Smooth muscle cell (in vitro differentiated cells): ENCODE measurements around the gene EXOSC3. TPM values are rescaled to one million over a fixed set of nuclear protein-coding genes. Genes with fewer than 3 reads are reported as not detected.
"Not testable (repeated sequence)": the region's sequence is repeated elsewhere in the genome, so short reads cannot be mapped to it uniquely, and the experiment has no call there.

Experiments used
- DNase-seq: peaks from one replicate; lab custom pipeline; 2025; ENCODE audit not compliant: unreplicated experiment; lab: John Stamatoyannopoulos, UW
- H2AFZ ChIP-seq: fragments of 200-600 bp; sonication (generic); 2 replicates; pipeline ENCODE4 v1.6.0; 2016; ENCODE audit warnings: antibody characterized with exemption, low read depth, mild to moderate bottlenecking
- H3F3A ChIP-seq: fragments of 200-600 bp; sonication (generic); 2 replicates; pipeline ENCODE4 v1.6.0; 2017; ENCODE audit warnings: antibody characterized with exemption, low read depth
- H3K27ac ChIP-seq: fragments of 200-600 bp; sonication (generic); 2 replicates; pipeline ENCODE4 v1.5.1; 2016; ENCODE audit warnings: low read depth, mild to moderate bottlenecking
- H3K27me3 ChIP-seq: fragments of 200-600 bp; sonication (generic); 2 replicates; pipeline ENCODE4 v1.6.1; 2016; ENCODE audit warnings: low read depth, mild to moderate bottlenecking
- H3K36me3 ChIP-seq: fragments of 200-600 bp; sonication (generic); 2 replicates; pipeline ENCODE4 v1.5.1; 2016; ENCODE audit warnings: low read depth
- H3K4me1 ChIP-seq: fragments of 200-600 bp; sonication (generic); 2 replicates; pipeline ENCODE4 v1.5.1; 2016; ENCODE audit warnings: low read depth
- H3K4me2 ChIP-seq: fragments of 200-600 bp; sonication (generic); 2 replicates; pipeline ENCODE4 v1.6.0; 2016; ENCODE audit warnings: mild to moderate bottlenecking
- H3K4me3 ChIP-seq: fragments of 200-600 bp; sonication (generic); 2 replicates; pipeline ENCODE4 v1.5.1; 2016; ENCODE audit warnings: mild to moderate bottlenecking
- H3K79me2 ChIP-seq: fragments of 200-600 bp; sonication (generic); 2 replicates; pipeline ENCODE4 v1.6.0; 2016; ENCODE audit warnings: low read depth, mild to moderate bottlenecking
- H3K9ac ChIP-seq: fragments of 200-600 bp; sonication (generic); 2 replicates; pipeline ENCODE4 v1.6.0; 2016; ENCODE audit warnings: low read depth
- H3K9me3 ChIP-seq: fragments of 200-600 bp; sonication (generic); replicated peaks from 2 replicates; pipeline ENCODE4 v1.5.1; 2016; ENCODE audit warnings: low read depth
- H4K20me1 ChIP-seq: fragments of 200-600 bp; sonication (generic); 2 replicates; pipeline ENCODE4 v1.6.0; 2016; ENCODE audit warnings: low read depth
- whole genome bisulfite sequencing: methylation state at CpG from one replicate; pipeline ENCODE4 v1.1.7; 2016; ENCODE audit warnings: low lambda C conversion rate; 5-methylcytosine and 5-hydroxymethylcytosine counted together
- polyA plus RNA-seq: library from polyadenylated mRNA; unstranded; fragments of >200 nt; fragmentation: Nextera tagmentation; extraction: Ambion mirVana; gene quantifications from 2 replicates; pipeline ENCODE4 v1.2.1, GENCODE V29; 2016
- total RNA-seq: library from RNA; depleted of rRNA; stranded (reverse); fragments of >200 nt; gene quantifications from 2 replicates; pipeline ENCODE4 v1.2.3, GENCODE V29; 2014
- TF ChIP-seq, protein P1 (sequence below): fragments of 200-600 bp; sonication (generic); IDR thresholded peaks from 2 replicates; pipeline ENCODE4 v1.5.1; 2017; ENCODE audit warnings: borderline replicate concordance, mild to moderate bottlenecking, antibody characterized with exemption; ENCODE audit not compliant: insufficient read depth, poor library complexity, severe bottlenecking

The EXOSC3 gene
- total and polyA plus RNA-seq, 2 experiments from 2014 or later = 21.6 to 22.6 TPM

DNA sequence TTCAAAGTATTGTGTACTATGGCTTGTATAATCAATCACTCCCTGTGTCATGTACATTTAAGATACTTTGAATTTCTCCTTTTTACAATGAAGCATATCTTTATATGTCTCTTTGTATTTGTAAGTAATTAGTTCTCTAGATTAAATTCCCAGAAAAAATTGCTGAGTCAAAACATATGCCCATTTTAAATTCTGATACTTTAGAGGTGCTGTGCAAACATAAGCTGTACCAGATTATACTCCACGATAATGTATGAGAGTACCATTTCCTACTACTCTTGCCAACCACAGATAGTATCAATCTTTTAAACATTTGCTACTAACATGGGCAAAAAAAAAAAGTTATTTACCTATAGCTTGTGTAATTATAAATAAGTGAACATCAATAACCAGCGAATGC, 34.0 kb upstream of the EXOSC3 start:
- Histone ChIP-seq H3K4me3 (no peak overlapping the region), H3K4me2 (no peak overlapping the region), H3K9me3 (no peaks in the 10 kb centered on the region), H3K4me1 (no peaks in the 10 kb centered on the region), H3F3A (no peaks in the 10 kb centered on the region), H3K79me2 (peaks cover 50% of the 10 kb centered on the region), H3K27ac (no peak overlapping the region), H3K36me3 (peaks cover 28% of the 10 kb centered on the region), H2AFZ (no peak overlapping the region), H3K27me3 (no peaks in the 10 kb centered on the region), H3K9ac (no peak overlapping the region), H4K20me1 (peaks cover 64% of the 10 kb centered on the region)
- no peak for DNase-seq
- WGBS = 98% methylated on average over 2 of the region's 2 CpGs
- TF ChIP-seq, protein P1, sequence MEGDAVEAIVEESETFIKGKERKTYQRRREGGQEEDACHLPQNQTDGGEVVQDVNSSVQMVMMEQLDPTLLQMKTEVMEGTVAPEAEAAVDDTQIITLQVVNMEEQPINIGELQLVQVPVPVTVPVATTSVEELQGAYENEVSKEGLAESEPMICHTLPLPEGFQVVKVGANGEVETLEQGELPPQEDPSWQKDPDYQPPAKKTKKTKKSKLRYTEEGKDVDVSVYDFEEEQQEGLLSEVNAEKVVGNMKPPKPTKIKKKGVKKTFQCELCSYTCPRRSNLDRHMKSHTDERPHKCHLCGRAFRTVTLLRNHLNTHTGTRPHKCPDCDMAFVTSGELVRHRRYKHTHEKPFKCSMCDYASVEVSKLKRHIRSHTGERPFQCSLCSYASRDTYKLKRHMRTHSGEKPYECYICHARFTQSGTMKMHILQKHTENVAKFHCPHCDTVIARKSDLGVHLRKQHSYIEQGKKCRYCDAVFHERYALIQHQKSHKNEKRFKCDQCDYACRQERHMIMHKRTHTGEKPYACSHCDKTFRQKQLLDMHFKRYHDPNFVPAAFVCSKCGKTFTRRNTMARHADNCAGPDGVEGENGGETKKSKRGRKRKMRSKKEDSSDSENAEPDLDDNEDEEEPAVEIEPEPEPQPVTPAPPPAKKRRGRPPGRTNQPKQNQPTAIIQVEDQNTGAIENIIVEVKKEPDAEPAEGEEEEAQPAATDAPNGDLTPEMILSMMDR = no peak

DNA sequence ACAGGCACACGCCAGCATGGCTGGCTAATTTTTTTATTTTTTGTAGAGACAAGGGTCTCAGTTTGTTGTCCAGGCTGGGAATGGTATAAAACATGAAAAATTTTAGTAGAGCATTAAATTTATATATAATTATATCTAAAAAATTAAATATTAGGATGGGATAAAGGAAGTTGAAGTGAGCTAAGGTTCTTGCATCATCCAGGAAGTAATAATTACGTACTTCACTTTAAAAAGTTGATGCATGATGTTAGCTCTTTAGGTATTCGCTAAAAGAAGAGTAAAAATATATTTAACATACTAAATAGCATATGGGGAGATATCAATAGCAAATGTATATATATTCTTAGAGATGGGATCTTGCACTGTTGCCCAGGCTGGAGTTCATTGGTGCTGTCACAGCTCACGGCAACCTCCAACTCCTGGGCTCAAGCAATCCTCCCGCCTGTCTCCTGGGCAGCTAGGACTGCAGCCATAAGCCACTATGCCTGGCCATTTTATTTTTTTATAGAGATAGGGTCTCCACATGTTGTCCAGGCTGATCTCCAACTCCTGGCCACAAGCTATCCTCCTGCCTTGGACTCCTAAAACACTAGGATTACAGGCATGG, 28.0 kb upstream of the EXOSC3 start:
- H3K27me3 ChIP-seq = no peaks in the 10 kb centered on the region
- H3K4me1 ChIP-seq = no peaks in the 10 kb centered on the region
- no peaks in the 10 kb centered on the region for H3K36me3 ChIP-seq
- no peak overlapping the region for H2AFZ ChIP-seq
- H3K4me3 ChIP-seq = no peak overlapping the region
- no peak overlapping the region for H3K4me2 ChIP-seq
- H4K20me1 ChIP-seq = peaks cover 90% of the 10 kb centered on the region
- H3K27ac ChIP-seq = no peak overlapping the region
- no peaks in the 10 kb centered on the region for H3K9me3 ChIP-seq
- WGBS = 95% methylated on average over 5 of the region's 5 CpGs
- TF ChIP-seq, protein P1 = no peak
- DNase-seq = no peak
- H3K79me2 ChIP-seq = peaks cover 94% of the 10 kb centered on the region
- H3F3A ChIP-seq = no peaks in the 10 kb centered on the region
- H3K9ac ChIP-seq = no peak overlapping the region

DNA sequence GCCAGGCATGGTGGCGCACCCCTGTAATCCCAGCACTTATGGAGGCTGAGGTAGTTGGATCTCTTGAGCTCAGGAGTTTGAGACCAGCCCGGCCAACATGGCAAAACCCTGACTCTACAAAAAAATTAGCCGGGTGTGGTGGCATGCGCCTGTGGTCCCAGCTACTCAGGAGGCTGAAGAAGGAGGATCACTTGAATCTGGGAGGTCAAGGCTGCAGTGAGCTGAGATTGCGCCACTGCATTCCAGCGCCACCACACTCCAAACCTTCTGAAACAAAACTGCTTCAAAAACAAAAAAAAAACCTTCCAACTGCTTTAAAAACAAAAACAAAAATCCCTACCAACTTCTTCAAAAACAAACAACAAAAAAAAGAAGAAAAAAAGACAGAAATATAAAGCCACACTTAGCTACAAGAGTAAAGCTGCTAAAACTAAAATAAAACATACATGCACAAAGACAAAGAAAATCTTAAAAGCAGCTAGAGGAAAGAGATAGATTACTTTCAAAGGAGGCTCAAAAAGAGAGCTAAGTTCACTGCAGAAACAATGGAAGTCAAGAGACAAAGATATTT, 27.1 kb upstream of the EXOSC3 start:
- no peak overlapping the region for H3K4me2 ChIP-seq
- H2AFZ ChIP-seq = no peak overlapping the region
- no peaks in the 10 kb centered on the region for H3F3A ChIP-seq
- no peak overlapping the region for H3K9ac ChIP-seq
- peaks cover 93% of the 10 kb centered on the region for H3K79me2 ChIP-seq
- no peak for DNase-seq
- peaks cover 90% of the 10 kb centered on the region for H4K20me1 ChIP-seq
- no peaks in the 10 kb centered on the region for H3K9me3 ChIP-seq
- H3K27me3 ChIP-seq = no peaks in the 10 kb centered on the region
- no peak overlapping the region for H3K27ac ChIP-seq
- H3K36me3 ChIP-seq = no peaks in the 10 kb centered on the region
- no peaks in the 10 kb centered on the region for H3K4me1 ChIP-seq
- H3K4me3 ChIP-seq = no peak overlapping the region
- TF ChIP-seq, protein P1 = no peak
- WGBS = 100% methylated on average over 6 of the region's 6 CpGs

DNA sequence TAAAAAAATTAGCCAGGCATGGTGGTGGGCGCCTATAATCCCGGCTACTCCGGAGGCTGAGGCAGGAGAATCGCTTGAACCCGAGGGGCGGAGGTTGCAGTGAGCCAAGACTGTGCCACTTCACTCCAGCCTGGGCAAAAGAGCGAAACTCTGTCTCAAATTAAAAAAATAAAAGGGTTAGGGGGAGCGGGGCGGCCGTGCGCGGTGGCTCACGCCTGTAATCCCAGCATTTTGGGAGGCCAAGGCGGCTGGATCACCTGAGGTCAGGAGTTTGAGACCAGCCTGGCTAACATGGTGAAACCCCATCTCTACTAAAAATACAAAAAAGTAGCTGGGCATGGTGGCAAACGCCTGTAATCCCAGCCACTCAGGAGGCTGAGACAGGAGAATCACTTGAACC, 24.8 kb upstream of the EXOSC3 start:
- not testable (repeated sequence) for H3K36me3 ChIP-seq, H3K27ac ChIP-seq, H3K9me3 ChIP-seq, DNase-seq, H2AFZ ChIP-seq, H3K4me3 ChIP-seq, H3K9ac ChIP-seq, H3K27me3 ChIP-seq, H3F3A ChIP-seq, H3K4me1 ChIP-seq, H3K4me2 ChIP-seq
- WGBS = 98% methylated on average over 15 of the region's 15 CpGs
- peaks cover 93% of the 10 kb centered on the region for H3K79me2 ChIP-seq
- H4K20me1 ChIP-seq = peaks cover 91% of the 10 kb centered on the region
